Central memory CD8-positive, alpha-beta T cell (primary cell): ENCODE measurements around the gene NECTIN4.
"Not testable (repeated sequence)": the region's sequence is repeated elsewhere in the genome, so short reads cannot be mapped to it uniquely, and the experiment has no call there.

Source experiments
- ATAC-seq: fragments of 150-1000 bp; cut with Tn5 transposase; replicated peaks from 2 replicates; pipeline ENCODE4 v1.10.0; 2022; ENCODE audit warnings: mild to moderate bottlenecking, moderate FRiP score, moderate number of reproducible peaks; ENCODE audit not compliant: poor library complexity, severe bottlenecking; ENCODE audit errors: extremely low read depth
- DNase-seq, 2 donors: peaks; one replicate each; pipeline ENCODE4 v3.0.0; 2021; ENCODE audit warnings: low spot score in 2 of 2
- H3K27ac Mint-ChIP-seq: one replicate; pipeline ENCODE4 v1.8.0; 2022; ENCODE audit warnings: low read depth, mild to moderate bottlenecking, moderate library complexity, mixed read lengths
- H3K27me3 Mint-ChIP-seq: one replicate; pipeline ENCODE4 v1.8.0; 2022; ENCODE audit warnings: mixed read lengths
- H3K36me3 Mint-ChIP-seq: one replicate; pipeline ENCODE4 v1.8.0; 2022; ENCODE audit warnings: mild to moderate bottlenecking, moderate library complexity, mixed read lengths; ENCODE audit not compliant: insufficient read depth
- H3K4me1 Mint-ChIP-seq: one replicate; pipeline ENCODE4 v1.8.0; 2022; ENCODE audit warnings: mixed read lengths
- H3K4me3 Mint-ChIP-seq: one replicate; pipeline ENCODE4 v1.8.0; 2022; ENCODE audit warnings: mild to moderate bottlenecking, moderate library complexity, mixed read lengths
- H3K9me3 Mint-ChIP-seq: one replicate; pipeline ENCODE4 v1.8.0; 2022; ENCODE audit warnings: mixed read lengths

NECTIN4 gene

DNA sequence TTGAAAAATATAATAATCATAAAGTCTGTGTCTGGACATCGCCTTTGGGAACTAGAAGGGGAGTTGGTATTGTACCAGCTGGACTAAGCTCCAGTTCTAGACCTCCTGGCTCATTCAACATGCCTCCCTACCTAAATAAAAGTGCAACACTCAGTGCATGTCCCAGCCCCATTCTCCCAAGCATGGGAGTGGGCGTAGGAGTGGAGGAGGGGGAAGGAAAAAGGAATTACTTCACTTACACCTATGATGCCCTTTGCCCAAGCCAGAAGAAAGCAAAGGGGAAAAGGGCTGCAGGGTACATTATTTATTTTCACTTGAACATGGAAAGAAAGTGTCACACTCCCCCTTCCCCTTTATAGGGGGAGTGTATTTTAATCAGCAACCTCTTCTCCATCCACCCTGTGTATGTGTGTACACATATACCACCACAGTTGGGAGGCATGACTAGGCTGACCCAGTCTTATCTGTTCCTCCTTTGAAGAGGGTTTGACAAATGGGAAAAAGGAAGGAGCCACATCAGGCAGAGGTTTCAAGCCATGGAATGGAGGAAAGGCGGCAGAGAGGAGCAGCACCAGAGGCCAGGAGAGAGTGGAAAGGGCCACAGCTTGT lies 31.8 kb upstream of the NECTIN4 start:
- H3K9me3 Mint-ChIP-seq: no peaks in the 10 kb centered on the region
- peaks cover 53% of the 10 kb centered on the region for H3K36me3 Mint-ChIP-seq
- no peak for DNase-seq
- H3K4me1 Mint-ChIP-seq: peaks cover 42% of the 10 kb centered on the region
- no peak overlapping the region for H3K4me3 Mint-ChIP-seq
- H3K27me3 Mint-ChIP-seq: no peaks in the 10 kb centered on the region
- H3K27ac Mint-ChIP-seq: peak overlapping the region; percentile 52
- ATAC-seq: no peak

DNA sequence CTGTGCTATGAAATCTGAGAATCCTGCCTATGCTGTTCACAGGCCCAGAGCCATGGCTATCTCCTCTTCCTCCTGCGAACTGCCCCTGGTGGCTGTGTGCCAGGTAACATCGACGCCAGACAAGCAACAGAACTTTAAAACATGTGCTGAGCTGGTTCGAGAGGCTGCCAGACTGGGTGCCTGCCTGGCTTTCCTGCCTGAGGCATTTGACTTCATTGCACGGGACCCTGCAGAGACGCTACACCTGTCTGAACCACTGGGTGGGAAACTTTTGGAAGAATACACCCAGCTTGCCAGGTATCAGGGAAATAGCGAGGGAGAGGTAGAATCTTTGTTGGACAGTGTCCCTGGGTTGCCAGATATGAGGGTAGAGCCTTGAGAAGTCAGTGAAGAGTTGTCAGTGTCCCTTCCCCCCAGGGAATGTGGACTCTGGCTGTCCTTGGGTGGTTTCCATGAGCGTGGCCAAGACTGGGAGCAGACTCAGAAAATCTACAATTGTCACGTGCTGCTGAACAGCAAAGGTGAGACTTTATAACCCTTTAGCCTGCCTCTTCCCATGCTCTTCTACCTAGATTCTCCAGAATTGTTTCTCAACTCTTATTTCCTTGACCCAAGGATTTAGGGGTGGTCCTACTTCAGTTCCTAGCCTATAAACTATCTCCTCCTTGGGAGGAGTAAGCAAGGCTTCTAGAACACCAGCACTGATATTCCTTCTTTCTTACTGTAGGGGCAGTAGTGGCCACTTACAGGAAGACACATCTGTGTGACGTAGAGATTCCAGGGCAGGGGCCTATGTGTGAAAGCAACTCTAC lies 29.9 kb upstream of the NECTIN4 start:
- Mint-ChIP-seq H3K27ac (peak overlapping the region; percentile 96), H3K36me3 (peaks cover 52% of the 10 kb centered on the region), H3K9me3 (no peaks in the 10 kb centered on the region)

DNA sequence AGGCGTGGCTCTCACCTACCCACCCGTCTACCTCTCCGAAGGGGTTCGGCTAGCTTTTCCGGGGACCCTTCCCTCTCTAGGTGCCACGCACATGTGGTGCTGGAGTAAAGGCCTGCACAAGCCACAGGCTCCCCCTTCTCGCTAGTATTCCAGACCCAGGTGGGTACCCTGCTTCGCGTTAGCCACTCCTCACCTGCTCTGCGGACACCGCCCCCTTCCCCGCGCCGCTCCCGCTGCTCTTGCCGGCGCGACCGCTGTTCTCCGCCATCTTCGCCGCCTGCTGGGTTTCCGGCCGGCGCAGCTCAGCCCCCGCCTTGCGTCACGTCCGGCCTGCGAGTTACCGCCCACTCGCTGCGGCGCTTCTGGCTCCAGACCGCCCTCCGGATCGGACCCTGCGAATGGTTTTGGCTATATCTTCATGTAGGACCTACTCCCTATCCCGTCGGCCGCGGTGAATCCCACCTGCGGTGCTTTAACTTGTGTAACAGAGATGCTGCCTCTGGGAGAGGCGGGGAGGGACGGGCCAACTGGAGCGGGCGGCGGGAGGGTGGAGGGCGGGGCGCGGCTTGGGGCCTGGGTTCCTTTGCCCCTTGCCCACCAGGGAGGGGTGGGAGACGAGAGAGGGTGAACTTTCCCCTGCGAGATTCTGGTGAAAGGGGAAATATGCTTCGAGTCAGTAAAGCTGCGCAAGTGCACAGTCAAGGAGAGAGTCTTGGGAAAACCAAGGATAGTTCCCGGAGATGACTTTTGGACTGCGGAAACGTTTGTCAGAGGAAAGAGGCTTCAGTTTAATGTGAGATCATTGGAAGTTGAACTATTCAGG lies 28.6 kb upstream of the NECTIN4 start, which contains the start of the genes NIT1 and PFDN2:
Gene NIT1, plus strand, starts transcription at position 347 of the 823 bp plus-strand sequence. Its CDS starts 72 bp downstream, at position 419.
Gene PFDN2, minus strand, starts transcription at position 279 of the 823 bp plus-strand sequence. Its CDS starts 11 bp downstream, at position 268.
- H3K4me3 Mint-ChIP-seq: peak within 1 kb of the TSS; percentile 97
- DNase-seq (peak; percentile 71 to 74), ATAC-seq (peak; percentile 81)
- peak within 1 kb of the TSS; percentile 96 for H3K27ac Mint-ChIP-seq
- H3K9me3 Mint-ChIP-seq: no peaks in the 10 kb centered on the region
- H3K4me1 Mint-ChIP-seq: peaks cover 60% of the 10 kb centered on the region
- no peaks in the 10 kb centered on the region for H3K27me3 Mint-ChIP-seq
- peaks cover 39% of the 10 kb centered on the region for H3K36me3 Mint-ChIP-seq

More for the DNA sequence above, 29.9 kb upstream of the NECTIN4 start:
- H3K4me3 Mint-ChIP-seq: peak overlapping the region; percentile 97
- ATAC-seq (peak; percentile 53), DNase-seq (peak in 1 of 2 donors; percentile 55)
- H3K27me3 Mint-ChIP-seq: no peaks in the 10 kb centered on the region
- H3K4me1 Mint-ChIP-seq: peaks cover 47% of the 10 kb centered on the region

DNA sequence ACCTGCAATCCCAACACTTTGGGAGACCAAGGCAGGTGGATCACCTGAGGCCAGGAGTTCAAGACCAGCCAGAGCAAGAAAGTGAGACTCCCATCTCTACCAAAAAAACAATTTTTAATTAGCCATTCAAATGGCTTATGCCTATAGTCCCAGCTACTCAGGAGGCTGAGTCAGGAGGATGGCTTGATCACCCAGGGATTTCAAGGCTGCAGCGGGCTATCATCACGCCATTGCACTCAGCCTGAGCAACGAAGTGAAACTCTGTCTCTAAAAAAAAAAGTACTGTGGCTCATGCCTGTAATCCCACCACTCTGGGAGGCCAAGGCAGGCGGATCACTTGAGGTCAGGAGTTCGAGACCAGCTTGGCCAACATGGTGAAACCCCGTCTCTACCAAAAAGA lies 26.6 kb upstream of the NECTIN4 start:
- not testable (repeated sequence) for H3K27ac Mint-ChIP-seq, DNase-seq, ATAC-seq, H3K9me3 Mint-ChIP-seq, H3K27me3 Mint-ChIP-seq
- Mint-ChIP-seq H3K4me1 (peaks cover 67% of the 10 kb centered on the region), H3K36me3 (peaks cover 22% of the 10 kb centered on the region), H3K4me3 (peak overlapping the region; percentile 97)

DNA sequence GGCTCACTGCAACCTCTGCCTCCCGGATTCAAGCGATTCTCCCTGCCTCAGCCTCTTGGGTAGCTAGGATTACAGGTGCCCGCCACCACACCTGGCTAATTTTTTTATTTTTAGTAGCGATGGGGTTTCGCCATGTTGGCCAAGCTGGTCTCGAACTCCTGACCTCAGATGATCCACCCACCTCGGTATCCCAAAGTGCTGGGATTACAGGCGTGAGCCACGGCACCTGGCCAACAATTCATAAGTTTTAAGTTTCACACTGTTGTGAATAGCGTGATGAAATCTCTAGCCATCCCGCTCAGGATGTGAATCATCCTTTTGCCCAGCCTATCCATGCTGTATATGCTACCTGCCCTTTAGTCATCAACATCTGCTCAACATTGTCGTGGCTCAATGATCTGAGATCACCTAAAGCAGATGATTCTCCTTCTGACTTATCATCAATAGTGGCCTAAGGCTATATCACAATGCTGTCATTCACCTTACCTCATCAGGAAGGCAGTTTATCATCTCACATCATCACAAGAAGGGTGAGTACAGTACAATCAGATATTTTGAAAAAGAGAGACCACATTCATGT lies 25.9 kb upstream of the NECTIN4 start:
- no peaks in the 10 kb centered on the region for H3K27me3 Mint-ChIP-seq
- no peak for DNase-seq
- H3K4me3 Mint-ChIP-seq: peak overlapping the region; percentile 97
- H3K4me1 Mint-ChIP-seq: peaks cover 65% of the 10 kb centered on the region
- H3K9me3 Mint-ChIP-seq: no peaks in the 10 kb centered on the region
- no peak overlapping the region for H3K27ac Mint-ChIP-seq
- ATAC-seq: no peak
- peaks cover 21% of the 10 kb centered on the region for H3K36me3 Mint-ChIP-seq

DNA sequence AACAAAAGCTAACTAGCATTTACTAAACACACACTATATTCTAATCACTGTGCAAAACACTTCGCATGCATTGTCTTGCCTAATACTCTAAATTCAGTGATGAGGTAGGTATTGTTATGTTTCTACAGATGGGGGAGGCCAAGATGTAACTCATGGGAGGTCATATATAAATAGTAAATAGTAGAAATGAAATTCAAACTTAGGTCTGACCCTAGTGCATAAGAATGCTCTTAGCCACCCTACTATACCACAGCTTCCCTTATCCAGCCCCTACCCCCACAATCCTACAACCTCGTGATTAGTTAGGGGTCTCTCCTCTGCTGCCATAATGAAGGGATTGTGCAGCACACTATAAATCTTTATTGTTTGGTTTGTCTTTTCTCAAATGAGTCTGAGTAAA lies 25.2 kb upstream of the NECTIN4 start:
- no peaks in the 10 kb centered on the region for H3K9me3 Mint-ChIP-seq
- H3K4me3 Mint-ChIP-seq: no peak overlapping the region
- H3K27ac Mint-ChIP-seq: peak overlapping the region; percentile 7
- no peaks in the 10 kb centered on the region for H3K27me3 Mint-ChIP-seq
- ATAC-seq: no peak
- H3K36me3 Mint-ChIP-seq: peaks cover 18% of the 10 kb centered on the region
- H3K4me1 Mint-ChIP-seq: peaks cover 58% of the 10 kb centered on the region
- no peak for DNase-seq

DNA sequence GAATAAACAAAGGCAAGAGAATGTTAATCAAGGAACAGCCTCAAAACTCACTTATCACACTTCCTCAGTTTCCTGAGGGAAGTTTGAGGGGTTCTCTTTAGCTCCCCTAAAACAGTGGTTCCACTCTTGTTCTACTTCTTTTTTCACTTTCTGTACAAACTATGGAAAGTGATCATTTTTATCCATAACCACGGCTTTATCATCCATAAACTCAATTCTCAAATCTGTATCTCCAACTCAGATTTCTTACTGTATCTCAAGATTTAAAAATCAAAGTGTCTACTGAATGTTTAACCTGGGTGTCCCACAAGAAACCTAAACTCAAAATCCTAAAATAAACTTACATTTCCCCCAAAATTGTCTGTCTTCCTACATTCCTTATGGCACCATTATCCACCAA lies 24.6 kb upstream of the NECTIN4 start:
- H3K9me3 Mint-ChIP-seq: no peaks in the 10 kb centered on the region
- no peaks in the 10 kb centered on the region for H3K27me3 Mint-ChIP-seq
- DNase-seq: no peak
- H3K4me3 Mint-ChIP-seq: no peak overlapping the region
- H3K27ac Mint-ChIP-seq: peak overlapping the region; percentile 7
- no peak for ATAC-seq
- peaks cover 17% of the 10 kb centered on the region for H3K36me3 Mint-ChIP-seq
- peaks cover 52% of the 10 kb centered on the region for H3K4me1 Mint-ChIP-seq

DNA sequence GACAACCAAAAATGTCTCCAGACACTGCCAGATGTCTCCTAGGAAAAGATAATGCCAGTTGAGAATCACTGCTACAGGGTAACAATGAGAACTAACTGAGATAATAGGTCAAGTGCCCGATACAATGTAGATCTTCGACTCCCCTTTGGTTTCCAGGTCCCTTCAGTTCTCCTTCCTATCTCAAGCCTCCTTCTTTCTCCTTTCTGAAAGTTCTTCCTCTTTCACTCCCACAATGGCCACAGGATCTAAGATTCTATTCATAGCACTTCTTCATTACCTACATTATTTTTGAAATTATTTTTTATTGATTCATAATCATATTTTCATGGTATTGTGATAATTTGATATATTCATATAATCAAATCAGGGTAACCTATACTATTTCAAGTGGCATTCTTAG lies 22.2 kb upstream of the NECTIN4 start:
- Mint-ChIP-seq H3K9me3 (no peaks in the 10 kb centered on the region), H3K36me3 (peaks cover 6% of the 10 kb centered on the region), H3K4me1 (peaks cover 35% of the 10 kb centered on the region), H3K4me3 (no peak overlapping the region), H3K27ac (peak overlapping the region; percentile 3), H3K27me3 (no peaks in the 10 kb centered on the region)
- no peak for ATAC-seq
- no peak for DNase-seq

DNA sequence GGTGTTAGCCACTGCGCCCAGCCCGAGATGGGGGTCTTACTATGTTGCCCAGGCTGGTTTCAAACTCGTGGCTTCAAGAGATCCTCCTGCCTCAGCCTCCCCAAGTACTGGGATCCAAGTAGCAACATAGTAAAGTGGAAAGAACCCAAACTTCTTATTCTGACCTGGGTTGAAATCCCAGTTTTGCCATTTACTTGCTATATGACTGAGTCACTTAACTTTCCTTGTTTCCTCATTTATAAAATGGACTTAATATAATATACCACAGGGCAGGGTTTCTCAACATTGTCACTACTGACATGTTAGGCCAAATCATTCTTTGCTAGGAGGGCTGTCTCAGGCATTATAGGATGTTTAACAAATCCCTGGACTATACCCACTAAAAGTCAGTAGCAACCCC lies 21.8 kb upstream of the NECTIN4 start:
- H3K4me3 Mint-ChIP-seq: no peak overlapping the region
- H3K27me3 Mint-ChIP-seq: no peaks in the 10 kb centered on the region
- DNase-seq: no peak
- H3K4me1 Mint-ChIP-seq: peaks cover 35% of the 10 kb centered on the region
- no peaks in the 10 kb centered on the region for H3K9me3 Mint-ChIP-seq
- peak overlapping the region; percentile 3 for H3K27ac Mint-ChIP-seq
- ATAC-seq: no peak
- peaks cover 7% of the 10 kb centered on the region for H3K36me3 Mint-ChIP-seq

DNA sequence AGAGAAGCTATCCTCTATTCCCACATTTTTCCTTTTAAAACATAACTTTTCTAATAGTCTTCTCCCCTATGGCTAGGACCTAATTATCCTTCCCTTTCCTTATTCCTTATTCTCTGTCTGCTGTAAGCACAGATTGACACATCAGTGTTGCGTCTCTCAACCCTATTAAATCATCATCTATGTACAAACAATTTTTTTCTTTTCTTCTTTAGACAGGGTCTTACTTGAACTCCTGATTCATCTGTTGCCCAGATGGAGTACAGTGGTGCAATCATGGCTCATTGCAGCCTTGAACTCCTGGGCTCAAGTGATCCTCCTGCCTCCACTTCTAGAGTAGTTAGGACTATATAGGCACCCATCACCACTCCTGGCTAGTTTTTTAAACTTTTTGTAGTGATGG lies 17.1 kb upstream of the NECTIN4 start:
- H3K4me3 Mint-ChIP-seq: no peak overlapping the region
- no peaks in the 10 kb centered on the region for H3K27me3 Mint-ChIP-seq
- peak overlapping the region; percentile 11 for H3K27ac Mint-ChIP-seq
- DNase-seq: no peak
- no peak for ATAC-seq
- peaks cover 13% of the 10 kb centered on the region for H3K4me1 Mint-ChIP-seq
- H3K9me3 Mint-ChIP-seq: no peaks in the 10 kb centered on the region
- H3K36me3 Mint-ChIP-seq: peaks cover 9% of the 10 kb centered on the region

DNA sequence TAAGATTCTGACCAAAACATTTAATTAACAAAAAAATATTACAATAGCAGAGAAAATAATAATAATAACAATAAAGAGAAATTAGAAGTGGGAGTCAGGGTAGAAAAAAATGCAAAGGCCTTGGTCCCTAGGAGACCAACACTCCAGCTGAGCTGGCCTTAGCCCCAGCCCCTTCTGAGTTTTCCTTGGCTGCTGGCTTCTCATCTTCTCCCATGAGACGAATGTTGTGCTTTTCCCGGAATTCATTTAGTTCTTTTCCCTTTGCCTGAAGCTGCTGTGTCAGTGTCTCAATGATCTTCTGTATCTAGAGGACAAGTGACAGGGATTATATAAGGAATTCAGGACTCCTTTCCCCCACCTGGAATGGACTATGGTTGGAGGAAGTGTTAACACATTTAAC lies 11.2 kb upstream of the NECTIN4 start:
- Mint-ChIP-seq H3K9me3 (no peaks in the 10 kb centered on the region), H3K4me3 (no peak overlapping the region), H3K27me3 (peaks cover 7% of the 10 kb centered on the region), H3K36me3 (peaks cover 39% of the 10 kb centered on the region), H3K4me1 (peaks cover 27% of the 10 kb centered on the region), H3K27ac (no peak overlapping the region)
- DNase-seq (no peak), ATAC-seq (no peak)
